H9 (cell line): ENCODE data around the gene TMEM200A. TPM values are rescaled to one million over a fixed set of nuclear protein-coding genes. Genes with fewer than 3 reads are reported as not detected.

ENCODE experiments used
- DNase-seq: peaks from one replicate; pipeline ENCODE4 v3.0.0-alpha.2; 2017
- H2AFZ ChIP-seq: one replicate; pipeline ENCODE4 v1.6.1; 2013; ENCODE audit warnings: mild to moderate bottlenecking, low read length, control low read depth, moderate library complexity
- H2AK5ac ChIP-seq: 2 replicates; pipeline ENCODE4 v1.6.1; 2013; ENCODE audit warnings: low read length, control low read depth, mixed read lengths; ENCODE audit not compliant: insufficient read length
- H2BK120ac ChIP-seq: one replicate; pipeline ENCODE4 v1.6.1; 2013; ENCODE audit warnings: low read depth, mild to moderate bottlenecking, low read length, control low read depth, inconsistent platforms; ENCODE audit not compliant: poor library complexity, severe bottlenecking
- H2BK12ac ChIP-seq: 2 replicates; pipeline ENCODE4 v1.6.1; 2013; ENCODE audit warnings: low read length, control low read depth, mixed read lengths, low read depth; ENCODE audit not compliant: insufficient read length
- H2BK15ac ChIP-seq: 2 replicates; pipeline ENCODE4 v1.6.1; 2013; ENCODE audit warnings: low read depth, low read length, control low read depth
- H2BK20ac ChIP-seq: one replicate; pipeline ENCODE4 v1.6.1; 2013; ENCODE audit warnings: low read depth, mild to moderate bottlenecking, low read length, control low read depth, inconsistent platforms; ENCODE audit not compliant: poor library complexity, severe bottlenecking
- H2BK5ac ChIP-seq: 2 replicates; pipeline ENCODE4 v1.6.1; 2013; ENCODE audit warnings: low read length, control low read depth, mixed read lengths; ENCODE audit not compliant: insufficient read length
- H3K14ac ChIP-seq: 2 replicates; pipeline ENCODE4 v1.6.1; 2013; ENCODE audit warnings: low read length, control low read depth; ENCODE audit not compliant: insufficient read depth
- H3K18ac ChIP-seq: 2 replicates; pipeline ENCODE4 v1.6.1; 2013; ENCODE audit warnings: low read depth, mild to moderate bottlenecking, mixed read lengths, low read length, control low read depth; ENCODE audit not compliant: insufficient read length
- H3K23ac ChIP-seq: 2 replicates; pipeline ENCODE4 v1.6.1; 2013; ENCODE audit warnings: low read length, control low read depth, mixed read lengths, low read depth; ENCODE audit not compliant: insufficient read length
- H3K23me2 ChIP-seq: 2 replicates; pipeline ENCODE4 v1.6.1; 2013; ENCODE audit warnings: low read depth, mild to moderate bottlenecking, mixed read lengths, low read length, control low read depth; ENCODE audit not compliant: insufficient read length, poor library complexity, severe bottlenecking
- H3K27ac ChIP-seq: 2 replicates; pipeline ENCODE4 v1.5.1; 2013; ENCODE audit warnings: low read length, control low read depth, mixed read lengths, low read depth; ENCODE audit not compliant: insufficient read length
- H3K27me3 ChIP-seq: 2 replicates; pipeline ENCODE4 v1.6.1; 2013; ENCODE audit warnings: low read length, control low read depth, inconsistent platforms; ENCODE audit not compliant: insufficient read depth
- H3K4ac ChIP-seq: 2 replicates; pipeline ENCODE4 v1.6.1; 2013; ENCODE audit warnings: low read depth, mild to moderate bottlenecking, control low read depth, inconsistent platforms, low read length, moderate library complexity
- H3K4me1 ChIP-seq: 2 replicates; pipeline ENCODE4 v1.6.1; 2013; ENCODE audit warnings: low read length, control low read depth, inconsistent platforms; ENCODE audit not compliant: insufficient read depth
- H3K4me2 ChIP-seq: 2 replicates; pipeline ENCODE4 v1.6.1; 2013; ENCODE audit warnings: low read length, control low read depth, mixed read lengths; ENCODE audit not compliant: insufficient read length, insufficient read depth
- H3K56ac ChIP-seq: 2 replicates; pipeline ENCODE4 v1.6.1; 2013; ENCODE audit warnings: low read depth, mild to moderate bottlenecking, mixed read lengths, low read length, control low read depth; ENCODE audit not compliant: insufficient read length
- H3K79me1 ChIP-seq: 2 replicates; pipeline ENCODE4 v1.6.1; 2013; ENCODE audit warnings: low read depth, mild to moderate bottlenecking, moderate library complexity, low read length, control low read depth, inconsistent platforms; ENCODE audit not compliant: insufficient read depth, poor library complexity, severe bottlenecking
- H3K79me2 ChIP-seq: 2 replicates; pipeline ENCODE4 v1.6.1; 2013; ENCODE audit warnings: low read length, control low read depth, inconsistent platforms; ENCODE audit not compliant: insufficient read depth
- H3K9ac ChIP-seq: 2 replicates; pipeline ENCODE4 v1.6.1; 2013; ENCODE audit warnings: low read length, control low read depth, mixed read lengths; ENCODE audit not compliant: insufficient read length; ENCODE audit errors: extremely low read depth
- H3K9me3 ChIP-seq: one replicate; pipeline ENCODE4 v1.6.1; 2013; ENCODE audit warnings: low read depth, low read length, inconsistent platforms; ENCODE audit not compliant: control insufficient read depth
- H3T11ph ChIP-seq: one replicate; pipeline ENCODE4 v1.6.1; 2013; ENCODE audit warnings: mild to moderate bottlenecking, low read length, control low read depth, inconsistent platforms
- H4K20me1 ChIP-seq: one replicate; pipeline ENCODE4 v1.6.1; 2013; ENCODE audit not compliant: control insufficient read depth, insufficient read length, insufficient read depth
- H4K5ac ChIP-seq: 2 replicates; pipeline ENCODE4 v1.6.1; 2013; ENCODE audit warnings: low read depth, mild to moderate bottlenecking, mixed read lengths, low read length, control low read depth; ENCODE audit not compliant: insufficient read length
- H4K8ac ChIP-seq: replicated peaks from 2 replicates; pipeline ENCODE4 v1.6.1; 2013; ENCODE audit warnings: low read length, control low read depth, mixed read lengths, low read depth; ENCODE audit not compliant: insufficient read length
- H4K91ac ChIP-seq: 2 replicates; pipeline ENCODE4 v1.6.1; 2013; ENCODE audit warnings: low read depth, mild to moderate bottlenecking, moderate library complexity, mixed read lengths, low read length, control low read depth; ENCODE audit not compliant: insufficient read length
- H3K27ac Mint-ChIP-seq, 3 experiments: 2 replicates in 2 of 3; 3 replicates in 1 of 3; pipeline ENCODE4 v1.8.0; 2020 to 2021; ENCODE audit warnings: mixed read lengths in 3 of 3, mild to moderate bottlenecking in 1 of 3, moderate library complexity in 1 of 3
- H3K27me3 Mint-ChIP-seq: 2 replicates; pipeline ENCODE4 v1.8.0; 2021; ENCODE audit warnings: low read depth, mild to moderate bottlenecking, moderate library complexity, mixed read lengths
- H3K36me3 Mint-ChIP-seq, 3 experiments: 2 replicates in 2 of 3; 3 replicates in 1 of 3; pipeline ENCODE4 v1.8.0; 2020 to 2021; ENCODE audit warnings: low read depth in 3 of 3, mixed read lengths in 3 of 3; ENCODE audit not compliant: insufficient read depth in 1 of 3
- H3K4me1 Mint-ChIP-seq, 2 experiments: 2 replicates each; pipeline ENCODE4 v1.8.0; 2020; ENCODE audit warnings: mixed read lengths in 2 of 2
- H3K4me3 Mint-ChIP-seq, 2 experiments: 2 replicates in 1 of 2; 3 replicates in 1 of 2; pipeline ENCODE4 v1.8.0; 2020 to 2021; ENCODE audit warnings: mild to moderate bottlenecking in 2 of 2, mixed read lengths in 2 of 2, moderate library complexity in 1 of 2
- H3K9me3 Mint-ChIP-seq, 2 experiments: 2 replicates in 1 of 2; 3 replicates in 1 of 2; pipeline ENCODE4 v1.8.0; 2020; ENCODE audit warnings: mild to moderate bottlenecking in 2 of 2, mixed read lengths in 2 of 2, moderate library complexity in 1 of 2
- WGBS: extraction: QIAGEN DNeasy Blood & Tissue Kit; methylation state at CpG from one replicate; pipeline ENCODE4 v1.1.7; 2013; ENCODE audit warnings: missing lambda C conversion rate, low lambda C conversion rate, mixed read lengths; ENCODE audit not compliant: insufficient read length; ENCODE audit errors: extremely low coverage; 5-methylcytosine and 5-hydroxymethylcytosine counted together
- total RNA-seq: library from RNA; stranded (reverse); gene quantifications from 2 replicates; pipeline ENCODE4 v1.2.1, GENCODE V29; 2021
- TF ChIP-seq, protein P1 (sequence below): fragments of 200-600 bp; sonication (generic); conservative IDR thresholded peaks from 3 replicates; pipeline ENCODE4 v1.8.0; 2021; ENCODE audit warnings: antibody characterized with exemption, mild to moderate bottlenecking

The TMEM200A gene
- total RNA-seq, 1 experiment from 2014 or later = 6.1 TPM

DNA sequence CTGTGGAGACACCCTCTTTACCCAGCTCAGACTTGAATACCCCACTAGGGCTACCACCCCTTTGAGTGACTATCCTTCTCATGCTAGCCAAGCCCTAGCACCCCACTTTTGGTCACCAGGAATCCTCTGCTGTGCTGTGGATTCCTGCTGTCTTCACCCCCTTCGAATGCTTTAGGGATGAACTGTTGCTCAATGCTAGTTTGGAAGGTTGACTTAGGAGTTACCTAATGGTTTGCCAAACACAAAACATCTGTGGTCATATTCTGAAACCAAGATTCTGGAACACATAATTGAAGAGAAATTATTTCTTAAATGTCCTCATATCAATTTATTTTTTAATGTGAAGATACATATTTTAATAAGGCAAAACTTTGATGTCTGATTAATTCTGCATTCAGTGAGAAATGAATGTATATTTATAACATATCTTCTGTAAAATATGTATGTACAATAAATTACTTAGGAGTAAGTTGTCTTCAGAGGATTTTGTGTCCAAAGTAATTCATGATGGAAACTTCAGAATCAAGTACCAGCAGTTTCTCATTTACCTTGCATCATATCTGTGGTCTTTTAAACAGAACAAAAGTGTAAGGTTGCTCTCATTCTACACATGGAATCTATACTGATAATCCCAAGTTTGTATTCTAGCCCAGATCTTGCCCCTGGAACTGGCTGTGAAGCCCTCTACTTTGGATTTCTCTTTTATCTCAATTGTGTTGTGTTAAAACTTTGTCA, 46.9 kb downstream of the TMEM200A start:
- no peak overlapping the region for H3K27ac ChIP-seq
- peaks cover 14 to 15% of the 10 kb centered on the region in 2 experiments for H3K9me3 Mint-ChIP-seq
- no peaks in the 10 kb centered on the region for H3K9me3 ChIP-seq
- H3K79me2 ChIP-seq = peaks cover 3% of the 10 kb centered on the region; the same call in 1 of the 2 replicates
- H3K36me3 Mint-ChIP-seq = peaks cover 6 to 23% (median 21%) of the 10 kb centered on the region in 3 experiments; a peak in 6 of 7 replicates
- 0 out of 7 replicates have a peak overlapping the region, but pooled peaks of 1 of the 3 experiments have one; percentile 19 for H3K27ac Mint-ChIP-seq
- no peak for DNase-seq
- no peak overlapping the region for H2AK5ac ChIP-seq
- TF ChIP-seq, protein P1, sequence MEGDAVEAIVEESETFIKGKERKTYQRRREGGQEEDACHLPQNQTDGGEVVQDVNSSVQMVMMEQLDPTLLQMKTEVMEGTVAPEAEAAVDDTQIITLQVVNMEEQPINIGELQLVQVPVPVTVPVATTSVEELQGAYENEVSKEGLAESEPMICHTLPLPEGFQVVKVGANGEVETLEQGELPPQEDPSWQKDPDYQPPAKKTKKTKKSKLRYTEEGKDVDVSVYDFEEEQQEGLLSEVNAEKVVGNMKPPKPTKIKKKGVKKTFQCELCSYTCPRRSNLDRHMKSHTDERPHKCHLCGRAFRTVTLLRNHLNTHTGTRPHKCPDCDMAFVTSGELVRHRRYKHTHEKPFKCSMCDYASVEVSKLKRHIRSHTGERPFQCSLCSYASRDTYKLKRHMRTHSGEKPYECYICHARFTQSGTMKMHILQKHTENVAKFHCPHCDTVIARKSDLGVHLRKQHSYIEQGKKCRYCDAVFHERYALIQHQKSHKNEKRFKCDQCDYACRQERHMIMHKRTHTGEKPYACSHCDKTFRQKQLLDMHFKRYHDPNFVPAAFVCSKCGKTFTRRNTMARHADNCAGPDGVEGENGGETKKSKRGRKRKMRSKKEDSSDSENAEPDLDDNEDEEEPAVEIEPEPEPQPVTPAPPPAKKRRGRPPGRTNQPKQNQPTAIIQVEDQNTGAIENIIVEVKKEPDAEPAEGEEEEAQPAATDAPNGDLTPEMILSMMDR = no peak
- no peak overlapping the region for H2BK12ac ChIP-seq
- H3K56ac ChIP-seq = no peak overlapping the region
- H4K20me1 ChIP-seq = no peaks in the 10 kb centered on the region
- H4K5ac ChIP-seq = no peak overlapping the region
- no peak overlapping the region for H3K14ac ChIP-seq
- H2AFZ ChIP-seq = no peak overlapping the region
- no peak overlapping the region for H4K91ac ChIP-seq
- no peak overlapping the region for H3T11ph ChIP-seq
- H3K4ac ChIP-seq = no peak overlapping the region
- no peak overlapping the region for H2BK15ac ChIP-seq
- H3K23ac ChIP-seq = no peak overlapping the region
- H3K4me1 Mint-ChIP-seq = peaks cover 8 to 17% of the 10 kb centered on the region in 2 experiments
- no peak overlapping the region for H3K4me2 ChIP-seq
- H3K27me3 Mint-ChIP-seq = no peaks in the 10 kb centered on the region
- H3K9ac ChIP-seq = no peak overlapping the region
- no peak overlapping the region for H3K4me3 Mint-ChIP-seq
- no peak overlapping the region for H3K18ac ChIP-seq
- no CpG with 5 or more reads among the region's 1 CpG for WGBS
- H4K8ac ChIP-seq = no peak overlapping the region
- H2BK120ac ChIP-seq = no peak overlapping the region
- H3K79me1 ChIP-seq = no peaks in the 10 kb centered on the region
- no peak overlapping the region for H2BK5ac ChIP-seq
- no peaks in the 10 kb centered on the region for H3K27me3 ChIP-seq
- no peak overlapping the region for H2BK20ac ChIP-seq
- H3K4me1 ChIP-seq = no peaks in the 10 kb centered on the region; the same call in 1 of the 2 replicates
- no peaks in the 10 kb centered on the region for H3K23me2 ChIP-seq
